OCI-LY3 (cell line): ENCODE data around the gene ZNF418.
"Not testable (repeated sequence)": the region's sequence is repeated elsewhere in the genome, so short reads cannot be mapped to it uniquely, and the experiment has no call there.

Source experiments
- H2AFZ ChIP-seq: fragments of 200-600, 300-600 bp; shearing (Covaris generic); 2 replicates; pipeline ENCODE4 v1.6.0; 2014; ENCODE audit warnings: antibody characterized with exemption, low read depth, low read length
- H3K27ac ChIP-seq: fragments of 200-600, 300-600 bp; sonication (generic); 2 replicates; pipeline ENCODE4 v1.5.1; 2014; ENCODE audit warnings: mild to moderate bottlenecking, low read length, moderate library complexity, mixed read lengths
- H3K27me3 ChIP-seq: fragments of 200-600, 300-600 bp; sonication (generic); 2 replicates; pipeline ENCODE4 v1.6.1; 2014; ENCODE audit warnings: low read depth, low read length, mixed read lengths
- H3K36me3 ChIP-seq: fragments of 200-600, 300-600 bp; sonication (generic); replicated peaks from 2 replicates; pipeline ENCODE3; 2014; ENCODE audit warnings: low read depth, low read length, mixed read lengths
- H3K4me1 ChIP-seq: fragments of 300-600, 200-600 bp; sonication (generic); 2 replicates; pipeline ENCODE4 v1.6.1; 2014; ENCODE audit warnings: low read length, mixed read lengths
- H3K4me2 ChIP-seq: fragments of 200-600, 300-600 bp; sonication (generic); 2 replicates; pipeline ENCODE4 v1.6.1; 2014; ENCODE audit warnings: low read length, mixed read lengths
- H3K4me3 ChIP-seq: fragments of 300-600, 200-600 bp; sonication (generic); 2 replicates; pipeline ENCODE4 v1.5.1; 2014; ENCODE audit warnings: antibody characterized with exemption, mild to moderate bottlenecking, low read length, moderate library complexity
- H3K79me2 ChIP-seq: fragments of 300-600, 200-600 bp; shearing (Covaris generic); 2 replicates; pipeline ENCODE4 v1.6.1; 2014; ENCODE audit warnings: mild to moderate bottlenecking, low read length, mixed read lengths
- H3K9ac ChIP-seq: fragments of 300-600, 200-600 bp; shearing (Covaris generic); 2 replicates; pipeline ENCODE4 v1.6.0; 2014; ENCODE audit warnings: mild to moderate bottlenecking, low read length, moderate library complexity
- H3K9me3 ChIP-seq: fragments of 200-600, 300-600 bp; shearing (Covaris generic); 2 replicates; pipeline ENCODE4 v1.6.1; 2014; ENCODE audit warnings: low read length, mixed read lengths; ENCODE audit not compliant: insufficient read depth
- H4K20me1 ChIP-seq: fragments of 200-600, 300-600 bp; sonication (generic); 2 replicates; pipeline ENCODE4 v1.6.1; 2016; ENCODE audit warnings: low read length, mixed read lengths; ENCODE audit not compliant: insufficient read depth
- EZH2phosphoT487 ChIP-seq: fragments of 200-600 bp; shearing (Covaris generic); IDR thresholded peaks from 2 replicates; pipeline ENCODE4 v1.6.1; 2018; ENCODE audit warnings: antibody characterized with exemption, mixed run types, low read depth
- TF ChIP-seq, protein P1 (sequence below): fragments of 200-600, 300-600 bp; sonication (generic); IDR thresholded peaks from 2 replicates; pipeline ENCODE4 v1.5.1; 2014; ENCODE audit warnings: antibody characterized with exemption, low read length, low read depth

ZNF418 gene

DNA sequence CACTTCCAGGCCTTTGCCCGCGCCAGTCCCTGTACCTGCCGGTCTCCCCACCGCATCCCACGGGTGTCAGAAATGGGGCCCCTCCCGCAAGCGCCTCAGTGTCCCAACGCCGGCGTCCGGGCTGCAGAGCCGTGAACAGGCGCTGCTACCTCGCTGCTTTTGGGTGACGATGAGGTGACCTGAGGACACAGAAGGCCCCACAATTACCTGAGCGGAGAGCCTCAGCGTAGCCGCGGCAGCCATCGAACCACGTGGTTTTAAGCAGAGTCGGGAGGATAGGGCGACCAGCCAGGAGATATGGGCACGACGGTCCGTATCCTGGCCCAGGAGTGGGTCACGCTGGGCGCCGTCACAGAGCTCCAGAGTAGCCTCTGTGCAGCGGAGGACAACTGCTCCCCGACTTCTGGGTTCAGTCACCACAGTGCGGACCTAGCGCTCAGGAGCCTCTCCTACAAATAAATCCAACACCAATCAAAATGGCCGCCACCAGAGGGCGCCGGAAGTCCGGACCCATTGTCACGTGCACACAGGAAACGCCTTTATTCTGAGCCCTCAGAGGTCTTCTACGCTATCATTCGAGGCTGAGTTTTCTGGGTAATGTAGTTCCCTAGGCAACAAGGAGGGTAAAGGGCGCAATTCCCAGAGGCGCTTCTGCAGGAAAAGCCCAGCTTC is 46.5 kb downstream of the ZNF418 start, which contains the start of gene ZNF814:
ZNF814 (minus strand) TSS at position 478 of the 672 bp plus-strand sequence; CDS start at position 243, 235 bp downstream.
- no peaks in the 10 kb centered on the region for H3K9me3 ChIP-seq
- H3K79me2 ChIP-seq: peaks cover 55% of the 10 kb centered on the region
- H2AFZ ChIP-seq: peak within 1 kb of the TSS; percentile 93
- peak within 1 kb of the TSS; percentile 31 for H3K27ac ChIP-seq
- H4K20me1 ChIP-seq: peaks cover 9% of the 10 kb centered on the region; the same call in 1 of the 2 replicates
- no peak for TF ChIP-seq EZH2phosphoT487
- TF ChIP-seq, protein P1, sequence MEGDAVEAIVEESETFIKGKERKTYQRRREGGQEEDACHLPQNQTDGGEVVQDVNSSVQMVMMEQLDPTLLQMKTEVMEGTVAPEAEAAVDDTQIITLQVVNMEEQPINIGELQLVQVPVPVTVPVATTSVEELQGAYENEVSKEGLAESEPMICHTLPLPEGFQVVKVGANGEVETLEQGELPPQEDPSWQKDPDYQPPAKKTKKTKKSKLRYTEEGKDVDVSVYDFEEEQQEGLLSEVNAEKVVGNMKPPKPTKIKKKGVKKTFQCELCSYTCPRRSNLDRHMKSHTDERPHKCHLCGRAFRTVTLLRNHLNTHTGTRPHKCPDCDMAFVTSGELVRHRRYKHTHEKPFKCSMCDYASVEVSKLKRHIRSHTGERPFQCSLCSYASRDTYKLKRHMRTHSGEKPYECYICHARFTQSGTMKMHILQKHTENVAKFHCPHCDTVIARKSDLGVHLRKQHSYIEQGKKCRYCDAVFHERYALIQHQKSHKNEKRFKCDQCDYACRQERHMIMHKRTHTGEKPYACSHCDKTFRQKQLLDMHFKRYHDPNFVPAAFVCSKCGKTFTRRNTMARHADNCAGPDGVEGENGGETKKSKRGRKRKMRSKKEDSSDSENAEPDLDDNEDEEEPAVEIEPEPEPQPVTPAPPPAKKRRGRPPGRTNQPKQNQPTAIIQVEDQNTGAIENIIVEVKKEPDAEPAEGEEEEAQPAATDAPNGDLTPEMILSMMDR: peak; percentile 50
- peaks cover 13% of the 10 kb centered on the region for H3K4me1 ChIP-seq
- peak within 1 kb of the TSS; percentile 90 for H3K9ac ChIP-seq
- H3K4me3 ChIP-seq: peak within 1 kb of the TSS; percentile 94
- H3K4me2 ChIP-seq: peak within 1 kb of the TSS; percentile 86
- H3K27me3 ChIP-seq: no peaks in the 10 kb centered on the region
- peaks cover 23% of the 10 kb centered on the region for H3K36me3 ChIP-seq

DNA sequence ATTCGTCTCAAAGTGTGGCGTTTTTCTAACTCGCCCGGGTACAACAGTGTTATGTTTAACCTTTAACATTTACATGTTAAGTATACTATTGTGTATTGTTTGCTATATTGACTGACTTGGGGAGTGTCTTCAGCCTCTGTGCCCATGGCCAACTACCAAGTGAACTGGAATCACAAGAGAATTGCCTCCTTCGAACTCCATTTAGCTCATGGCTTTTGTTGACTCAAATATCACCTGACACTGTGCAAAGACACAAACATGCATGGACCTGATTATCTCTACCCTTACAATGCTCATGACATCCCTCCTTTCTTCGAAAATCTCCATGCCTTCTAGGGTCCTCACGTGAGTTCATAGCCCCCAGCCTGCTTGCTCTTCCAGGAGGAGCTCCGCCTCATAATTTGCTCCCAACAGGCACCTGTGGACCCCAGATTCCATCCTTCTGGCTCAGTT is 47.1 kb downstream of the ZNF418 start:
- peaks cover 23% of the 10 kb centered on the region for H3K36me3 ChIP-seq
- peak overlapping the region; percentile 31 for H3K27ac ChIP-seq
- H3K4me3 ChIP-seq: peak overlapping the region; percentile 94
- H2AFZ ChIP-seq: peak overlapping the region; percentile 85
- H3K4me1 ChIP-seq: peaks cover 13% of the 10 kb centered on the region
- peaks cover 61% of the 10 kb centered on the region for H3K79me2 ChIP-seq
- H3K27me3 ChIP-seq: no peaks in the 10 kb centered on the region
- H3K9ac ChIP-seq: peak overlapping the region; percentile 90
- H4K20me1 ChIP-seq: peaks cover 9% of the 10 kb centered on the region; the same call in 1 of the 2 replicates
- TF ChIP-seq EZH2phosphoT487: no peak
- H3K4me2 ChIP-seq: peak overlapping the region; percentile 86
- no peaks in the 10 kb centered on the region for H3K9me3 ChIP-seq

DNA sequence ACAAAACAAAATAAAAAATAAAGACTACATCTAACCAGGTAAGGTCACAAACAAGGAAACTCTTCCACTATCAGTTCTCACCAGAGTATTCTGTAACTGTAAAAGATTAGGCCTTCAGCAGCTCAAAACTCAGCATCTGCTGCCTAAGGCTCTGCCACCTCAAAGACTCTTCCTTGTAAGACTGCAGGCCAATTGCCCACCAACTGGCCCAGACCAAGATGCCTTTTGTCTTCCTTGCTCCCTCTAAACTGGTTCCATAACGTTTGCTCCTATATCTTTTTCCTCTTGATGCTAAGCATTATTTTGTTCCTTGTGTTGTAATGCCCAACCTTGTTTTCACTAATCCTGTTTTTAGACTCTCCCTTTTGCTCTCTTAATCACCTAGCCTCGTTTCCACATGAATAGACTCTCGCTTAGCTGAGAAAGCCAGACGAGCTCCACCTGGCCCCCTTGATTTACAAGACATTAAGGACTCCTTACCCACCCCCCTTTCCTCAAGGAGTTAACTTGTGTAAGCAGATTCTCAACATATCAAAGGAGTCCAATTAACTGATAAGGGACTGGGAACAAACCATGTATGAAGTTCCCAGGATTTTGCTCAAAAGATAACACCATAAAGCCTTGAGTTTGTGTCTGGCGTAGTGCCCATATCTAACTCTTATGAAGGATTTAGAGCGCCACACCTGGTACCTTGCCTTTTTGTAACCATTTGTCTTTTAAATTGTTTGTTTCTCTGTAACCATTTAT is 47.8 kb downstream of the ZNF418 start:
- Histone ChIP-seq H3K4me2 (peak overlapping the region; percentile 86), H3K27ac (no peak overlapping the region), H3K4me3 (peak overlapping the region; percentile 94), H3K9ac (peak overlapping the region; percentile 90; the same call in 1 of the 2 replicates), H4K20me1 (peaks cover 9% of the 10 kb centered on the region; the same call in 1 of the 2 replicates), H3K9me3 (no peaks in the 10 kb centered on the region), H3K27me3 (no peaks in the 10 kb centered on the region), H3K4me1 (peaks cover 13% of the 10 kb centered on the region), H3K36me3 (peaks cover 26% of the 10 kb centered on the region), H2AFZ (no peak overlapping the region), H3K79me2 (peaks cover 68% of the 10 kb centered on the region)
- no peak for TF ChIP-seq EZH2phosphoT487
- TF ChIP-seq, protein P1: 0 out of 2 replicates have a peak, but pooled peaks have one; percentile 27

DNA sequence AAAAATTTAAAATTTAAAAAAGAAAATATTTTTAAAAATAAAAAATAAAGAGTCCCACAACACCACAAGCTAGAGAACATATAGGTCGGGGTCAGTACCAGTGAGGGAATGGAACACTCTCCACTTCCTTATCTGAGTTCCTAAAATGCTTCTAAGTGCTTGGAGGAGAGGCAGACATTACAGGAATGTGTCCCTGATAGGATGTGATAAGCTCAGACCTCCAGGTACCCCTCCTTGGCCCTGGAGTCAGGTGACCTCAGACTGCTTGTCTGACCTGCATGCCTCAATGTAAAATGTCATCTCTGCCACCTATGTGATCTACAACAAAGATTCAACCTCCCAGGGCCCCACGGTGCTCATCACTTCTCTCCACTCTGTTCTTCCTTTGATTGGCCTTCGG is 49.2 kb downstream of the ZNF418 start:
- H3K4me1 ChIP-seq: peaks cover 13% of the 10 kb centered on the region
- no peaks in the 10 kb centered on the region for H3K27me3 ChIP-seq
- no peak overlapping the region for H3K9ac ChIP-seq
- H3K4me3 ChIP-seq: no peak overlapping the region
- no peak overlapping the region for H2AFZ ChIP-seq
- peaks cover 69% of the 10 kb centered on the region for H3K79me2 ChIP-seq
- peaks cover 9% of the 10 kb centered on the region; the same call in 1 of the 2 replicates for H4K20me1 ChIP-seq
- no peak for TF ChIP-seq EZH2phosphoT487
- TF ChIP-seq, protein P1: no peak
- no peak overlapping the region for H3K27ac ChIP-seq
- peaks cover 26% of the 10 kb centered on the region for H3K36me3 ChIP-seq
- no peaks in the 10 kb centered on the region for H3K9me3 ChIP-seq
- no peak overlapping the region for H3K4me2 ChIP-seq

DNA sequence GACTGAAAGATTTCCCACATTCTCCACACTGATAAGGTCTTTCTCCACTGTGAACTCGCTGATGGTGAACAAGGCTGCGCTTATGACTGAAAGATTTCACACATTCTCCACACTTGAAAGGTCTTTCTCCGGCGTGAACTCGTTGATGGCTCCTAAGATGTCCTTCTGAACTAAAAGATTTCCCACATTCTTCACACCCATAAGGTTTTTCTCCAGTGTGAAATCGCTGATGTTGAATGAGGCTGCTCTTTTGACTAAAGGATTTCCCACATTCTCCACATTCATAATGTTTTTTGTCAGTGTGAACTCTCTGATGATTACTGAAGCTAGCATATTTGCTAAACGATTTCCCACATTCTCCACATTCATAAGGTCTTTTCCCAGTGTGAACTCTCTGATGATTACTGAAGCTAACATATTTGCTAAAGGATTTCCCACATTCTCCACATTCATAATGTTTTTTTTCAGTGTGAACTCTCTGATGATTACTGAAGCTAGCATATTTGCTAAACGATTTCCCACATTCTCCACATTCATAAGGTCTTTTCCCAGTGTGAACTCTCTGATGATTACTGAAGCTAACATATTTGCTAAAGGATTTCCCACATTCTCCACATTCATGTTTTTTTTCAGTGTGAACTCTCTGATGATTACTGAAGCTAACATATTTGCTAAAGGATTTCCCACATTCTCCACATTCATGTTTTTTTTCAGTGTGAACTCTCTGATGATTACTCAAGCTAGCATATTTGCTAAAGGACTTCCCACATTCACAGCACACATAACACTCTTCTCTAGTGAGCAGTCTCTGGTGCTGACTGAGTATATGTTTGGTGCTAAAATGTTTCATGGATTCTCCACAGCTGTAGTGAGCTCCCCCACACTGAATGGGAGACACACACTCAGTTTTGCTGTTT is 61.1 kb downstream of the ZNF418 start:
- H3K27ac ChIP-seq, H3K4me3 ChIP-seq, H3K27me3 ChIP-seq, H3K4me2 ChIP-seq, H4K20me1 ChIP-seq, H3K4me1 ChIP-seq, H3K9ac ChIP-seq, H2AFZ ChIP-seq: not testable (repeated sequence)
- peaks cover 12% of the 10 kb centered on the region; the same call in 1 of the 2 replicates for H3K9me3 ChIP-seq
- peaks cover 58% of the 10 kb centered on the region for H3K36me3 ChIP-seq
- H3K79me2 ChIP-seq: peaks cover 83% of the 10 kb centered on the region
